ENCODE measurements around the gene KRT81. TPM values are rescaled to one million over a fixed set of nuclear protein-coding genes. Genes with fewer than 3 reads are reported as not detected.

Gene KRT81
- polyA plus RNA-seq, 3 donors = not detected

GRCh38 chr12:52251367-52252051 is 39.8 kb downstream of the KRT81 start:
- Histone ChIP-seq H3K4me3 (replicated peaks in 1 of 3; ENCODE audit: low read depth in 2 of 3, low read length in 3 of 3) (no peak overlapping the region), H3K79me2 (ENCODE audit: insufficient read depth, low read length) (no peaks in the 10 kb centered on the region), H3K27ac (ENCODE audit: low read depth in 1 of 2, low read length in 2 of 2) (no peak overlapping the region), H3K4me2 (replicated peaks; ENCODE audit: extremely low read depth, low read length, poor library complexity, severe bottlenecking) (no peak overlapping the region), H3K9me3 (replicated peaks in 1 of 2; ENCODE audit: control insufficient read depth in 1 of 2, insufficient read depth in 1 of 2, low read length in 2 of 2) (no peaks in the 10 kb centered on the region), H3K9ac (ENCODE audit: insufficient read depth, low read length, poor library complexity, severe bottlenecking) (no peak overlapping the region), H3K36me3 (replicated peaks in 1 of 2; ENCODE audit: control insufficient read depth in 1 of 2, insufficient read depth in 2 of 2, low read length in 2 of 2) (no peaks in the 10 kb centered on the region), H2AFZ (ENCODE audit: insufficient read depth, low read depth, low read length, poor library complexity, severe bottlenecking) (no peak overlapping the region), H3K4me1 (ENCODE audit: control insufficient read depth in 1 of 2, insufficient read depth in 2 of 2, low read length in 2 of 2) (no peaks in the 10 kb centered on the region), H3K27me3 (ENCODE audit: control insufficient read depth in 2 of 2, insufficient read depth in 2 of 2, low read length in 2 of 2) (peaks cover 28 to 73% of the 10 kb centered on the region in 2 donors), H4K20me1 (ENCODE audit: insufficient read depth, low read length) (no peaks in the 10 kb centered on the region)
- Mint-ChIP-seq H3K4me3 (peak overlapping the region in 1 of 2 donors; percentile 82), H3K4me1 (peaks cover 13% of the 10 kb centered on the region), H3K27me3 (ENCODE audit: low read depth in 3 of 3) (peaks cover 65 to 78% (median 78%) of the 10 kb centered on the region in 3 donors), H3K36me3 (peaks cover 10 to 16% of the 10 kb centered on the region in 2 donors), H3K9me3 (peaks cover 0 to 15% (median 3%) of the 10 kb centered on the region in 7 donors), H3K27ac (no peak overlapping the region)
- DNase-seq = no peak
- WGBS (ENCODE audit: insufficient coverage) = 44% methylated on average over 5 of the region's 9 CpGs
- intact Hi-C loops (cut with micrococcal nuclease) = no loop called here
- TF ChIP-seq CTCF (IDR thresholded peaks at IDR 0.05) = no peak

DNA sequence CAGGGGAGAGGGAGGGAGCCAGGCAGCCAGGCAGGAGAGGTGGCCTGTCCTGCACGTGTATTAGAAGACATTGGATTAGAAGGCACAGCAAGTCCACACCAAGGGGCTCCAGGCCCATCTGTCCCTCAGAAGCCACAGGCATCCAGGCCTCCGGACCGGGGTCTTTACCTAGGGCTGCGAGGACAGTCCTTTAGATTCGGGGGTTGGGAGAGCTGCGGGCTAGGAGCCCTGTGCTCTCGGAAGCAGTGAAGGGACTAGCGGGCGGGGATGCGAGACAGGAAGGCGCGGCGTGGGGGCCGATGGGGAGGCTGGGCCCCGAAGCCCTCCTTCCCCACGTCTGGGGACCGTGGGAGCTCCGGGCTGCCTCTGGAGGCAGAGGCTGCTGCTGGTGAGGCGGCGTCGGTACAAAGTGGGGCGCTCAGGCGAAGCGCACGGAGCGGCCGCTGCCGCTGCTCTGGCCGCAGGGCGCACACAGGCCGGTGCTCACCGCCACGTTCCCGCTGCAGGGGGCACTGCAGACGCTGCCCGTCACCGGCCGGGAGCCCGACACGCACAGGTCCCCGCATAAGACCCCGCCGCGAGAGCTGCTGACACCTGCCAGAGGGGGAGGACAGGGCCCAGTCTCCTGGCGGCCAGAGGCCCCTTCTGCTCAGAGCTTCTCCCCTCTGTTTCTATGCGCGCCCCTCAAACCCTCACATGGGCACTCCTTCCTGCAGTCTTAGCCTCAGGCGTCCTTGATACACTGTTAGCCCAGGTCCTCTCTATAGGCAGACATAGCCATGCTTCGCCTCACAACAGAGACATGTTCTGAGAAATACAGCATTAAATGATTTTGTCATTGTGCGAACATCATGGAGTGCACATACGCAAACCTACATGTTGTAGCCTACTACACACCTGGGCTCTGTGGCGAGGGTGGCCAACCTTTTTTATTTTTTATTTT is 41.0 kb downstream of the KRT81 start:
- peaks cover 55 to 72% (median 71%) of the 10 kb centered on the region in 3 donors for H3K27me3 Mint-ChIP-seq (ENCODE audit: low read depth in 3 of 3)
- no peak overlapping the region for H2AFZ ChIP-seq (ENCODE audit: insufficient read depth, low read depth, low read length, poor library complexity, severe bottlenecking)
- intact Hi-C loops (cut with micrococcal nuclease) = no loop called here
- no peak overlapping the region for H3K9ac ChIP-seq (ENCODE audit: insufficient read depth, low read length, poor library complexity, severe bottlenecking)
- H3K36me3 Mint-ChIP-seq = peaks cover 10 to 14% of the 10 kb centered on the region in 2 donors
- WGBS (ENCODE audit: insufficient coverage) = 18% methylated on average over 51 of the region's 52 CpGs
- H3K4me1 ChIP-seq (ENCODE audit: control insufficient read depth in 1 of 2, insufficient read depth in 2 of 2, low read length in 2 of 2) = peaks cover 0 to 2% of the 10 kb centered on the region in 2 donors
- no peak overlapping the region for H3K4me3 ChIP-seq (replicated peaks in 1 of 3; ENCODE audit: low read depth in 2 of 3, low read length in 3 of 3)
- peaks cover 19 to 63% of the 10 kb centered on the region in 2 donors for H3K27me3 ChIP-seq (ENCODE audit: control insufficient read depth in 2 of 2, insufficient read depth in 2 of 2, low read length in 2 of 2)
- H3K27ac Mint-ChIP-seq = peak overlapping the region in 1 of 7 donors; percentile 73
- peak; percentile 11 for TF ChIP-seq CTCF (IDR thresholded peaks at IDR 0.05)
- H3K36me3 ChIP-seq (replicated peaks in 1 of 2; ENCODE audit: control insufficient read depth in 1 of 2, insufficient read depth in 2 of 2, low read length in 2 of 2) = no peaks in the 10 kb centered on the region
- no peaks in the 10 kb centered on the region for H3K9me3 ChIP-seq (replicated peaks in 1 of 2; ENCODE audit: control insufficient read depth in 1 of 2, insufficient read depth in 1 of 2, low read length in 2 of 2)
- peaks cover 11% of the 10 kb centered on the region for H3K4me1 Mint-ChIP-seq
- H4K20me1 ChIP-seq (ENCODE audit: insufficient read depth, low read length) = no peaks in the 10 kb centered on the region
- H3K4me2 ChIP-seq (replicated peaks; ENCODE audit: extremely low read depth, low read length, poor library complexity, severe bottlenecking) = no peak overlapping the region
- DNase-seq = no peak
- H3K4me3 Mint-ChIP-seq = peak overlapping the region; percentile 48 to 88
- peaks cover 0 to 13% (median 3%) of the 10 kb centered on the region in 7 donors for H3K9me3 Mint-ChIP-seq
- no peak overlapping the region for H3K27ac ChIP-seq (ENCODE audit: low read depth in 1 of 2, low read length in 2 of 2)
- no peaks in the 10 kb centered on the region for H3K79me2 ChIP-seq (ENCODE audit: insufficient read depth, low read length)

Measured in CD14-positive monocyte (primary cell).